Measurements from ENCODE around the gene NINJ1.

The NINJ1 gene

DNA sequence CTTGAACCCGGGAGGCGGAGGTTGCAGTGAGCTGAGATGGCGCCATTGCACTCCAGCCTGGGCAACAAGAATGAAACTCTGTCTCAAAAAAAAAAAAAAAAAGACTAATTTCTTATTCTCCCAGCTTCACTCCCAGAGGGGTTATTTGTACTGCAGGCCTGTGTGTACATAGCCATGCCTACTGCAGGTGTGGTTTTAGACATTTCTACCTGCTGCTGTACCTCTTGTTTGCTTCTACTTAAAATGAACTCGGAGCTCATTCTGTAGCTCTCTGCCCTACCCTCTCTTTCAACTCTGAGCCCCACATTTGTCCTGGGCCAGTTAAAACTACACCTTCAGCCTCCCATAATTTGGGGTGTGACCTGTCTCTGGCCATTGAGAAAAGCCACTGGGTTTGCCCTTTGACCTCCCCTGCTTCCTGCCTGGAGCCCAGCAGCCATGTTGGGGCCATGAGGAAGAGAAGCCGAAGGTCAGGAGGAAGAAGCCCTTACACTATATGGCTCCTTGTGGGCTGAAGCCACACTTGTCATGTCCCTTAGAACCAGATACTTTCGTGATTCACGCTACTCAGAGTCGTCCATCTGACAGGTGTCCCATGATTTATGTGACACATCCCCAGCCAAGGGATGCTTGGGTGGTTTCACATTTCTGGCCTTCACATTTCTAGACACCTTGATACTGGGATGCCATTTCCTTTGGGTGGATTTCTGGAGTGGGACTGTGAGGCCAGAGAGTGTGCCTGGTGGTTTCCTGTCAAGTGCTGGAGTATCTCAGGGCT is 47.4 kb downstream of the NINJ1 start:
- TF ChIP-seq, protein P1, sequence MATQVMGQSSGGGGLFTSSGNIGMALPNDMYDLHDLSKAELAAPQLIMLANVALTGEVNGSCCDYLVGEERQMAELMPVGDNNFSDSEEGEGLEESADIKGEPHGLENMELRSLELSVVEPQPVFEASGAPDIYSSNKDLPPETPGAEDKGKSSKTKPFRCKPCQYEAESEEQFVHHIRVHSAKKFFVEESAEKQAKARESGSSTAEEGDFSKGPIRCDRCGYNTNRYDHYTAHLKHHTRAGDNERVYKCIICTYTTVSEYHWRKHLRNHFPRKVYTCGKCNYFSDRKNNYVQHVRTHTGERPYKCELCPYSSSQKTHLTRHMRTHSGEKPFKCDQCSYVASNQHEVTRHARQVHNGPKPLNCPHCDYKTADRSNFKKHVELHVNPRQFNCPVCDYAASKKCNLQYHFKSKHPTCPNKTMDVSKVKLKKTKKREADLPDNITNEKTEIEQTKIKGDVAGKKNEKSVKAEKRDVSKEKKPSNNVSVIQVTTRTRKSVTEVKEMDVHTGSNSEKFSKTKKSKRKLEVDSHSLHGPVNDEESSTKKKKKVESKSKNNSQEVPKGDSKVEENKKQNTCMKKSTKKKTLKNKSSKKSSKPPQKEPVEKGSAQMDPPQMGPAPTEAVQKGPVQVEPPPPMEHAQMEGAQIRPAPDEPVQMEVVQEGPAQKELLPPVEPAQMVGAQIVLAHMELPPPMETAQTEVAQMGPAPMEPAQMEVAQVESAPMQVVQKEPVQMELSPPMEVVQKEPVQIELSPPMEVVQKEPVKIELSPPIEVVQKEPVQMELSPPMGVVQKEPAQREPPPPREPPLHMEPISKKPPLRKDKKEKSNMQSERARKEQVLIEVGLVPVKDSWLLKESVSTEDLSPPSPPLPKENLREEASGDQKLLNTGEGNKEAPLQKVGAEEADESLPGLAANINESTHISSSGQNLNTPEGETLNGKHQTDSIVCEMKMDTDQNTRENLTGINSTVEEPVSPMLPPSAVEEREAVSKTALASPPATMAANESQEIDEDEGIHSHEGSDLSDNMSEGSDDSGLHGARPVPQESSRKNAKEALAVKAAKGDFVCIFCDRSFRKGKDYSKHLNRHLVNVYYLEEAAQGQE (IDR thresholded peaks at IDR 0.05; ENCODE audit: insufficient read depth in 1 of 2, low read depth in 2 of 2, low read length in 2 of 2), result no peak
- TF ChIP-seq FOXP2 (optimal IDR thresholded peaks at IDR 0.05; ENCODE audit: borderline replicate concordance, extremely low read depth, extremely low read length, insufficient read depth), result no peak
- no peak for TF ChIP-seq POLR2AphosphoS5 (IDR thresholded peaks at IDR 0.05; ENCODE audit: low read depth, low read length)
- TF ChIP-seq TAF1 (IDR thresholded peaks at IDR 0.05; ENCODE audit: borderline replicate concordance, insufficient read depth, low read length), result no peak

DNA sequence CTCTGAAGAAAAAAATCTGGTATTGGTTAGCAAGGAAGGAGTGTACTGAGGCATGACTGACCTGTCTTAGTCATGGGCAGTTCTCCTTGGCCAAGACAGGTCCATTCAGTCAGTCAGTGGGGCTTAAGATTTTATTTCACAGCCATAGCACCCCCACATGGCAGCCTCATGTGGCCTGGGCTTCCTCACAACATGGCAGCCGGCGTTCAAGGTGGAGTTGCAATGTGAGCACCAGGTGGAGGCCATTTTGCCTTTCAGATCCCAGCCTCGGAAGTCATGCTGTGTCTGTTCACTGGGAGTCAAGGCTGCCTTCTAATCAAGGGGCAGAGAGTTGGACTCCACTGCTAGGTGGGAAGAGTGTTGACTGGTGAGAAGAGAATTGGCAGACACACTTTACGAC is 48.4 kb downstream of the NINJ1 start:
- no peak for TF ChIP-seq SIN3A (IDR thresholded peaks at IDR 0.05; ENCODE audit: borderline replicate concordance, insufficient read depth, low read length)

GRCh38 chr9:93084471-93084881 is 49.6 kb downstream of the NINJ1 start:
- TF ChIP-seq POLR2AphosphoS5 (IDR thresholded peaks at IDR 0.05; ENCODE audit: low read depth, low read length) (no peak), TAF1 (IDR thresholded peaks at IDR 0.05; ENCODE audit: borderline replicate concordance, insufficient read depth, low read length) (no peak), FOXP2 (optimal IDR thresholded peaks at IDR 0.05; ENCODE audit: borderline replicate concordance, extremely low read depth, extremely low read length, insufficient read depth) (no peak), SIN3A (IDR thresholded peaks at IDR 0.05; ENCODE audit: borderline replicate concordance, insufficient read depth, low read length) (no peak)
- TF ChIP-seq, protein P1 (IDR thresholded peaks at IDR 0.05; ENCODE audit: insufficient read depth in 1 of 2, low read depth in 2 of 2, low read length in 2 of 2), result no peak

DNA sequence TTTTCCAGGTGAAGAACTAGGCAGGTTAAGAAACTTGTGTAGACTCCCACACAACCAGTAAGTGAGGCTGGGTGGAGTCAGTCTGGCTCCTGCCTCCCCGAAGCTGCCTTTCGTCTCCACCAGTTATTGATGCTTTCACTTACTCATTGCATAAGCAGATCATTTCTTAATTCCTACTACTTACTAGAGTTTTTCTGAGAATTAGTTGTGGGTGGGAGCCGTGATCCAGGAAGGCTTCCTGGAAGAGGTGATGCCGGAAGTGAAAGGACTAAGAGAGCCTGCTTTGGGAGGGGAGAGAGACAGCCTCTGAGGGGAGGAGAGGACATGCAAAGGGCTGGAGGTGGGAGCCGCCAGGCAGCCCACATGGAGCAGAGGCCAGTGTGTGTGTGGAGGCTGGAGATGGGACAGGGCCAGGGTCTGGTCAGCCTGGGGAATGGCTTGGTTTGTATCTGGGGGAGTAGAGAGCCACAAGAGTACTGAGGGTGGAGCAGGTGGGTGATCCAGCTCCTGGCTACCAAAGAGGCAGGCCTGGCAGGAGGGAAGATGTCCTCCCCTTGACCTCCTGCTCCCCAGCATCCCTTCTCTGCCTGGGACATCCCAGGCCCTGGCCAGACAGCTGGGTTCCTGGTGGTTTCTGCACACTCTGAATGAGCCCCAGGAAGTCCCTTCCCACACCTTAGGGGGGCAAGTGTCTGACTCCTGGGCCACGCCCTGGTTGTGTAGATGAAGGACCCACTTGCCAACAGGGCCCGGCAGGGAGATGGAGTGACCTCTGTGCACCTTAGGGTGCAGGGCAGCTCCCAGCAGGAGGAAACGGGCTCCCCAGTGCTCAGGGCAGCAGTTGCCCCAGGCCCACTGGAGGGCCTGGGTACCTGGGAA is 50.2 kb downstream of the NINJ1 start:
- TF ChIP-seq SIN3A (IDR thresholded peaks at IDR 0.05; ENCODE audit: borderline replicate concordance, insufficient read depth, low read length), result no peak
- no peak for TF ChIP-seq TAF1 (IDR thresholded peaks at IDR 0.05; ENCODE audit: borderline replicate concordance, insufficient read depth, low read length)
- TF ChIP-seq, protein P1 (IDR thresholded peaks at IDR 0.05; ENCODE audit: insufficient read depth in 1 of 2, low read depth in 2 of 2, low read length in 2 of 2), result no peak
- TF ChIP-seq POLR2AphosphoS5 (IDR thresholded peaks at IDR 0.05; ENCODE audit: low read depth, low read length), result no peak
- no peak for TF ChIP-seq FOXP2 (optimal IDR thresholded peaks at IDR 0.05; ENCODE audit: borderline replicate concordance, extremely low read depth, extremely low read length, insufficient read depth)

DNA sequence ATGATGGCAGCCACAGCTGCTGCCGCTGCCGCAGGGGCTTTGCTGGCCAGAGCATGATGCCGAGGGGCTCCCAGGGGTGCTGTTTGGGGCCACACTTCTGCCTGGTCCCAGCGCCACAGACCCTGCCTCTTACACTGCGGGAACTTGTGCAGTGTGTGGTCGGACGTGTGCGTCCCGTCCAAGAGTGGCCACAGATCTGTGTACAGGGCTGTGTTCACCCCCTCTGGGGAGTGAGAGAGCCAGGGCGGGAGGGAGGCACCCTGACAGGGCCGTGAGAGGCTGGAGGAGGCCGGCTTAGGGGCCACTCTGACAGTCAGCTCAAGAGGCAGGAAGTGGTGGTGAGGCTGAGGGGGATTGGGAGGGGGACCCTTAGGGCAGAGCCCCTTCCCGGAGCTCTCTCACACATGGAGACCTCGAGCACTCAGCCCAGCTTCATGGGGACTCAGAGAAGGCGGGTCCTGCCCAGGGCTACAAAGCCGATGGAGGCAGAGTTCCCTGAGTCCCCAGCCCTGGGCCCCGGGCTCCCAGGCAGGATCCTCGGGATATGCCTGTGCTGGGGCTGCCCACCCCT is 51.1 kb downstream of the NINJ1 start:
- TF ChIP-seq SIN3A (IDR thresholded peaks at IDR 0.05; ENCODE audit: borderline replicate concordance, insufficient read depth, low read length) (no peak), POLR2AphosphoS5 (IDR thresholded peaks at IDR 0.05; ENCODE audit: low read depth, low read length) (no peak), FOXP2 (optimal IDR thresholded peaks at IDR 0.05; ENCODE audit: borderline replicate concordance, extremely low read depth, extremely low read length, insufficient read depth) (no peak), TAF1 (IDR thresholded peaks at IDR 0.05; ENCODE audit: borderline replicate concordance, insufficient read depth, low read length) (no peak)
- TF ChIP-seq, protein P1 (IDR thresholded peaks at IDR 0.05; ENCODE audit: insufficient read depth in 1 of 2, low read depth in 2 of 2, low read length in 2 of 2), result no peak
